ENCODE measurements around the gene GABRR1.

GABRR1 gene

DNA sequence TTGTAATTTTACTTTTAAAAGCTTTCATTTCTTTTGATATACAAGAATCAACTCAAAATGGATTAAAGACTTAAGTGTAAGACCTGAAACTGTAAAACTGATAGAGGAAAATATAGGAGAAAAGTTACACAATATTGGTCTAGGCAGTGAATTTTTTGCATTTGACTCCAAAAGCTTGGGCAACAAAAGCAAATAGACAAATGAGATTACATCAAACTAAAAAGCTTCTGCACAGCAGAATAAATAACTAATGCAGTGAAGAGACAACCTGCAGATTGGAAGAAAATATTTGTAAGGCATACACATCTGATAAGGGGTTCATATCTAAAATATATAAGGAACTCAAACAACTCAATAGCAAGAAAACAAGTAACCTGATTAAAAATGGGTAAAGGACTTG is 3.0 kb downstream of the GABRR1 start:
- DNase-seq: no peak

DNA sequence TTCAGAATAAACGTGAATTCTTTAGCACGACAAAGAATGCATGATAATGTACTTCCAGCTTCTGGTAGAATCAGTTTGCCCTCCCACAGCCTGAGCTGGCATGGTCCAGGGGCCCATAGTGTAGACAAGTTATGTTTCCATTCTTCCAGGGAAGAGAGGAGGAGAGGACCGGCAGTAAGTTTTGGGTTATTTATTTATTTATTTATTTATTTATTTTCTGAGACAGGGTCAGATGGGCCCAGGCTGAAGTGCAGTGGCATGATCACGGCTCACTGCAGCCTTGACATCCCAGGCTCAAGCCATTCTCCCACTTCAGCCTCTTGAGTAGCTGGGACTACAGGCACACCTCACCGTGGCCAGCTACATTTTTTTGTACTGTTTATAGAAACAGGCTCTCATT is 4.7 kb downstream of the GABRR1 start:
- DNase-seq: no peak

DNA sequence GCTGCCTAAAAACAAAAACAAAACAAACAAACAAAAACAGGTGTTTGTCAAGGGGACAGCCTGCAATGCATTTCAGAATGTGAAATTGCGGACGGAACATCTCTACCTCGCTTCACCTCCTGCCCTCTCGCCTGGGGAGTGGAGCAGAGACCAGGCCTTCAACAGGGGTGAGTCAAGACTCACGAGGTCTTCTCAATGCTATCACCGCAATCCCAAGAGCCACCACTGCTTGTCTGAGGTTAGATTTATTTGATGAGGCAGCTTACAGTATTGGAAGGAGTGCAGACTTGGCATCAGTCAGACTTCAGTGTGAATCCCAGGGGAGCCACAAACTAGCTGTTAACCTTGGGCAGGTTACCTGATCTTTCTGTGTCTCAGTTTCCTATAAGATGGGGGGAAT is 7.7 kb downstream of the GABRR1 start:
- no peak for DNase-seq

DNA sequence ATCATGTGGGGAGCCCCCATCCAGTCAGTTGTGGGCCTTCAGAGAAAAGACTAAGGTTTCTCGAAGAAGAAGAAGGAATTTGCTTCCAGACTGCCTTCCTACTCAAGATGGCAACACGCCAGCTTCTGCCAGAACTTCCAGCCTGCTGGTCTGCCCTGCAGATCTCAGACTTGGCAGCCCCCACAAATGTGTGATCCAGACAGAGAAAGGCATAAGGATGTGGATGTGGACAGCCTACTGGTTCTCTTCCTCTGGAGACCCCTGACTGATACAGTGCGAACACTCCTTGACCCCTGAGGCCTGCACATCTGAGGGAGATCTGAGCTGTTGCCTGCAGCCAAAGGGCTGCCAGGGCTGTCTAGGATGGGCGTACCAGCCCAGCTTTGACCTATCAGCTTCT is 8.6 kb downstream of the GABRR1 start:
- no peak for DNase-seq

DNA sequence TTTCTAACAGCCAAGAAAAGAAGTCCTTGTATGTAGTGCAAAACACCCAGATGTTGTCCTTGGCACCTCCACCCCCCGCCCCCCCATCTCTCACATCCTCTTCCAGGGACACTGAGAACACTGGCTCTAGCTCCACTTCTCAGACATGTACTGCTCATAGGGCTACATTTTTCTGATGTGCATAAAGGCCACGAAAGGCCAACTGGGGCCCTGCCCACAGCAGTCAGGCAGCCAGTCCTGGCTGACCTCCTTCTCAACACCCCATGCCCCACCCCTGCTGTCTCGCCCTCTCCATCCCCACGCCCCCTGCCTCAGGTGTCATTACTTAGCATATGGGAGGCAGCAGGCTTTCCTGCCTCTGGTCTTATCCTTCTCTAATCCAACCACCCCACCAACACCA is 11.3 kb downstream of the GABRR1 start:
- DNase-seq: no peak

DNA sequence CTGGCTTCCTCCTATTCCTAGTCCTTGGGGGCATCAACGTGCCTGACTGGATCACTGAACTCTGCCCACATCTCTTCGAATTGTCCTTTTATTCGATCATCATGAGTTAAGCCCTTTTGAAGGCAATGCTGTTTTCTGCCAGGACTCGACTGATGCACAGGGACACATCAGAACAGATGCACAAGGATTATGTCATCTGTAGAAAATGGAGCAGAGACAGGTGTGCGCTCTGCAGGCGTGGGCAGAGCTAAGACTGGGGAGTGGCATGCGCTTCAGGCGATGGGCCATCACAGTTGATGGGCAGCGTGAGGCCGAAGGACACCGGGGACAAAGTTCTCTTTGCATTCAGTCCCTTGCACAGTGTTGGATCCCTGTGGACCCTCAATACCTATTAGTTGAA is 13.1 kb downstream of the GABRR1 start:
- DNase-seq: no peak

DNA sequence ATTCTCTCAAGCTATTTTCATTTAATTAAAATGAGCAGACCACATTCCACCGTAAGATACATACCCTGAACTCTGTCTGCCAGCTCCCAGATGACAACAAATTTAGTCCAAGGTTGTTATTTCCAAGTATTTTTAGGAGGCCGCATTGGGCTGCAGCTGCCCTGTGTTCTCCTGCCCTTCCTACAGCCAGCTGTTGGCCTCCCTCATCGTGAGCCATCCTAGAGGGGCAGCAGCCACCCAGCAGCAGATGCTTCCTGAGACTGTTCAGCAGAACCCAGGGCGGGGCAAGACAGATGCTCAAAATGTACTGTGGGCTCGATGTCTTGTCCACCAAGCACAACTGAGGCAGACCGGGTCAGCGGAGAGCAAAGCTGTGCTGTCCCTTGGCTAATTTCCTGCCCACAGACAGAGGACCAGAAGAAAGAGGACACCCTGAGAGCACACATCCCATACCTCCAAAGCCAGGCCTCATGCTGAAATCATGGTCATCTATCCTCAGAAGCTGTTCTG is 16.4 kb downstream of the GABRR1 start:
- no peak for DNase-seq

DNA sequence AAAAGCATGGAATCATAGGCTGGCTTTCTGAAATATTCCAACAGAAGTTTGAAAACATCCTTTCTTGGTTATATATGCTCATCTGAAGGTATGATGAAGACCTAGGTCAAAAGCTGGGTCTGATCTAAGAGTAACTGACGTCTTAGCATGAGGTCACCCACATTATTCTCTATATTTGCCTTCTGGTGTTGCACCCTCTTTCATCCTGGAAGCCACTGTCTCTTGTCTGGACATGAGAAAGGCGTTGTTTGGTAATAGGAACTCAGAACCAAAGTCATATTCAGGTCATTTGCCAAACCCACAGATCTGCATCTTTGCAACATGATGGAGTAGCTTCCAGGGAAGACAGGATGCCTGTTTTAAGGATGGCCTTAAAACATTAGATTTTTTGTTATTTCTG is 17.6 kb downstream of the GABRR1 start:
- no peak for DNase-seq

DNA sequence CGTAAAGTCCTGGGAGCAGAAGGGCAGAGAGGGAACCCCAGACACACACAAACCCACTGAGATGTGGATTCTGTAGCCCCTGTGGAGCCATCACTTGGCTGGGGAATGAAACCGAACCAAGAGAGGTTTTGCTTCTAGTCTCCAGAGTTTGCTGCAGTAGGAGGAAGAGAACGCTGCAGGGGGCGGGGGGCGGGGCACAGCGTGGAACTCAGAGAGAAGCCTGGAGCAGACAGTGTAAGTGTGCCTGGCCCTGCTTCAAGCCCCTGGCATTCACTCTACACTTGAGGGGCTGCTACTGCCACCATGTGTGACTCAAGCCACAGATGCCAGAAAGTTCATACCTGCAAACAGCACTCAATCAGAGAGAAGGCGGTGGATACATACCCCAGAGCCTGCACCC is 18.9 kb downstream of the GABRR1 start:
- DNase-seq: no peak

DNA sequence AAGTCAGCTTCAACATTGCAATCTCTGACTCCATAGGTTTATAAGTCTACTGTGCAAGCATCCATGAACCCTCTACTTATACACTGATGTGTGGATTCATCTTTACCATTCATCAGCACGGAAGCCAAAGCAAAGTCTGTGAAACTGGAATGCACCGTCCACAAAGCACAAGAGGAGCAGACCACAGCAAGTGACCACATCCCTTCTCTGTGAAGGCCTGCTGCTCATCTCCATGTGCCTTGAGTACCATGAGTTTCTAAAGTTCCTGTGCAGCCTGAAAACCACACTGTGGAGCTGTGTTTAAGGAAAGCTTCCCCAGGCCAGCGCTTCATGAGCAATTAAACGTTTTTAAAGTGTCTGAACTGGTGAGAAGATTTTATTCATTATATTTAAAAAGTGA is 20.0 kb downstream of the GABRR1 start:
- no peak for DNase-seq

DNA sequence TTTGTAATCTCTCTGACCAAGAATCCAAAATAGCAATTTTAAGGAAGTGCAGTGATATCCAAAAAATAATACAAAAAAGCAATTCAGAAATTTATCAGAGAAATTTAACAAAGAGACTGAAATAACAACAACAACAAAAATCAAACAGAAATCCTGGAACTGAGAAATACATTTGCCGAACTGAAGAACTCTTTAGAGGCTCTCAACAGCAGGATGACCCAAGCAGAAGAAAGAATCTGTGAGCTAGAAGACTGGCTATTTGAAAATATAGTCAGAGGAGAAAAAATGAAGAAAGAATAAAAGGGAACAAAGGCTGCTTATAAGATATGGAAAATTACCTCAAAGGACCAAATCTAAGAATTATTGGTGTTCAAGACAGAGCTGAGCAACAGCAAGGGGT is 22.6 kb downstream of the GABRR1 start:
- DNase-seq: no peak

DNA sequence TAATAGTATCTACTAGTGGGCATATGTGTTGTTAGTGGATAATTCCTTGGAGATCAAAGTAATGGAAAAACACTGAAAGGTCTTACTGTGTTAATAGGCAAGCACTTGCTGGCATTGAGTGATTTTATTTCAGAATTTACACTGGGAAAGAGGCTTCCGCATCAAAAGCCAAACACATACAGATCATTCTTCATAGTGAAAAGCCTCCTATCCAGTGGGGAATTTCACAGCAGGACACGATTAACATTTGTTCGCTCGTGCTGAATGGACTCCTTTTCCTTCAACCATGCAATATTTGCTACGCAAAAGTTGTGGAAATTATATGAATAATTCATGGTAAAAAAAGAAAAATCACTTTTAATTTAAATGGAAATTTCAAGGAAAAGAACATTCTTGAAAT is 26.4 kb downstream of the GABRR1 start:
- no peak for DNase-seq

DNA sequence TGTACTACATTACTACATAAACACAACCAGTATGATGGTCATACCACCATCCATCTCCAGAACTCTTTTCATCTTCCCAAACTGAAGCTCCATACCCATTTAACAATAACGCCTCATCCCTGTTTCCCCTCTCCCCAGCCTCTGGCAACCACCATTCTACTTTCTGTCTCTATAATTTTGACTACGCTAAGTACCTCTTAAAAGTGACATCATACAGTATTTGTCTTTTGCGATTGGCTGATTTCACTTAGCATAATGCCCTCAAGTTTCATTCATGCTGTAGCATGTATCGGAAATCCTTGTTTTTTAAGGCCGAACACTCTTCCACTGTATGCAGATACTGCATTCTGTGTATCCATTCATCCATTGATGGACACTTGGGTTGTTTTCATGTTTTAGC is 29.7 kb downstream of the GABRR1 start:
- DNase-seq: no peak

DNA sequence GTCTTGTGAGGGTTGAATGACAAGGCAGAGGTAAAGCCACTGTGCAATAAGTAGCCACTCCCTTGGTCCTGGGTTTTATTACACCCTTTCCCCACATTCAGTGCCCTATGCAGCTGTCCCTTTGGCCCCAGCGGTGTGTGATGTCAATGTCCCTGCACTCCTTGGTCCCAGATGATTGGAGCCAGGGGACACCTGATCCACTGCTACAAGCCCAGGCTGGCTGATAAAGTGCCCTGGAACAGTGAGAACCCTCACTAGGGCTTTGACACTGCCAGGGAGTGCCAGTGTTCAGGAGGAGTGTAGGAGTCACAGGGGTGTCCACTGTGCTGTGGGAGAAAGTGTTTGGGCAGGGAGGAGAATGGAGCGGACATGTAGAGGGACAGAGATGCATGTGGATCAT is 30.4 kb downstream of the GABRR1 start:
- no peak for DNase-seq

DNA sequence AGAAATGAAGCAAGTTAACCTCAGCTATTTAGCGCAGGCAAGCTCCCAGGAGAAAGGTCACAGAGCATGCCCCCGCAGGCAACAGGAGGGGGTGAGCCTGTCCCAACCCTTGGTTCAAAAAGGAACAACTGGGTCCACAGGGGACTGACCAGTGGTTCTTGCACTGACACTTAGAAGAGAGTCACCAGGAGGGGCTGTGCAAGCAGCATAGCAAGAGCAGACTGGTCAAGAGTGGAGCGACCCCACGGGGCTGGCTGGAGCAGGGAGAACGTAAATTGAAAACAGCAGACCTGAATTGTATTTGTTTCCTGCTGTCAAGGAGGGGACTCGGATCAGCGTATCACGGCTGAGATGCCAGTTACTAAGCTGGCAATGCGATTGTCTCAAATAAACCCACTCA is 32.8 kb downstream of the GABRR1 start:
- DNase-seq: no peak

DNA sequence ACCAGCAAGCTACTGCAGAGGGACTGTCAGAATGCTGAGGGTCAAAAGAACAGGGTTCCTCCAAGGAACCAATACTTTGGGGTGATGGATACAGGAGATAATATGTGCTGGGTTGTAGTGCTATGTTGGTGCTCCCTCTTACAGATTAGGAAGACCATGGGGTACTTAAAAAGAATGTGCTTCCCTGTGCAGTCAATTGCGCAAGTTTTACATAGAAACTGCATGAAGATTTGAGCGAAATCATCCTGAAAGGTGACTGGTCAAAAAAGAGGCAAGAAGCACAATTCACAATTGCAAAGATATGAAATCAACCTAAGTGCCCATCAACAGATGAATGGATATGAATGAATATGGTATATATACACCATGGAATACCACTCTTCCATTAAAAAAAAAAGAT is 33.9 kb downstream of the GABRR1 start:
- DNase-seq: no peak

DNA sequence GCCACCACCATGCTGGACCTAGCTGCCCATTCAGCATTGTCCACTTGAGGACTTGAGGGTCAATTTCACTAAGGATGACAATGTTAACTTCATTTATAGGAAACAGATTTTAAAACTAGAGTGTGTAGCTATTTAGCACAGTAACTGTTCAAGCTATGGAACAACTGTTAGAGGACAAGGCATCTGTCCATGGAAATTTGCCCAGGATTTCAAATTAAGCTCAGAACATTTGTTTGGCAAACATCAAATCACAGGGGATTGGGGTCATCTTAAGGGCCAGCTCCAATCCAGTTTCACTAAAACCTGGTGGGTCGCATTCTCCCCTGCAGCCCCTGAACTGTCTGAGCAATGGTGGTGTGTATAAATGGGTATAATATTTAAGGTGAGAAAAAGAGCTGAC is 36.2 kb downstream of the GABRR1 start:
- DNase-seq: no peak

DNA sequence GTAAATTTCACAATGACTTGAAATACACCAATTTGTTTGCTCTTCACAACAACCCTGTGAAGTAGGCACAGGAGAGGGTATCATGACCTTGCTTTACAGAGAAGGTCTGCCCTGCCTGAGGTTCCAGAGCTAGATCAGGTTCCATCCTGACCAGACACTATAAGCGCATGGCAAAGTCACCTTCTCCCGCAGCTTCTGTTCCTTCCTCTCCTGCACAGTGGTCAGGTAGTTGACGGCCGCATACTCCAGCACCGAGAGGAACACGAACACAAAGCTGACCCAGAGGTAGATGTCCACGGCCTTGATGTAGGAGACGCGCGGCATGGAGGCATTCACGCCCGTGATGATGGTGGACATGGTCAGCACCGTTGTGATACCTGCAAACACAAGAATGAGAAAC is 37.0 kb downstream of the GABRR1 start:
- no peak for DNase-seq

DNA sequence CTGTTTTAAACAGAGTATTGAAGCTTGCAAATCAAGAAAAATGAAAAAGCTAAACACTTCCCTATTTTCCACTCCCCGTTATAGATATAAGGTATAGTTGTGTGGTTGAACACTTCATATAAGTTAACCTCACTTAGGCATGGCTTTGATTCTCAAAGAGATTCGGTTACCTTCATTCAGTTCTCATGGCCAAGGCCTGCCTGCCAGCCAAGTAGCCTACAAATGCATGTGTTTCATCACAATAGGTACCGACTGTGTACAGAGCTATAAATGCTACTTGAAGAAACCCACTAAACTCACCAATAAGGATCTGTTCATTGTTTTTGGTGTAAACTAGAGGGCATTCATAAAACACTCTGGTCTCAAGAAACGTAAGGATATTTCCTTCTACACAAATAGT is 43.5 kb downstream of the GABRR1 start:
- DNase-seq: no peak

DNA sequence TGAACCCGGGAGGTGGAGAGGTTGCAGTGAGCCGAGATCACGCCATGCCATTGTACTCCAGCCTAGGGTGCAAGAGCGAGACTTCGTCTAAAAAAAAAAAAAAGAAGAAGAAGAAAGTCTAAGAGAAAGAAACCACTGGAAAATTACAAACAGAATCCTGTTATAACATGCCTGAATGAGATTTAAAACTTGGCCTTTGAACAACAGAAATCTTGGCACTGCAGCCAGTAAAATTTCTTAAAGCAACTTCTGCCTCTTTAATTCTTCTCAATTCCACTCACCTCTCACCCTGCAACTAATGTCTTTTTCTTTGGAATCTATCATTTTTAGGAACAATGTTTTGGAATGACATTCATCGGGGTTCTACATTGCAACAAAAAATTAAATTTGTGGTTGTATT is 45.0 kb downstream of the GABRR1 start:
- no peak for DNase-seq

DNA sequence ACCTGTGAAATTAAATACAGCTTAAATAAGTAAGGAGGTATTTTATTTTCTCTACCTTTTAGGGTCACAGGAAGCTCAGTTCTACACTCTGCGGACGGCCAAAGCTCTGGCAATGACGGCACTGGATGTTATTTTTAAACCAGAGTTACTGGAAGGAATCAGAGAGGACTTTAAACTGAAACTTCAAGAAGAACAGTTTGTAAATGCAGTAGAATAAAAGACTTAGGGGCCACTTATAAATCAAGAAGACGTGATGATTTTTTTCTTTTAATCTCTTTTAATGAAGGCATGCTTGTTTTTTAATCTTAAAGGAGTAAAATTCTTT is 55.1 kb downstream of the GABRR1 start:
- DNase-seq: no peak

DNA sequence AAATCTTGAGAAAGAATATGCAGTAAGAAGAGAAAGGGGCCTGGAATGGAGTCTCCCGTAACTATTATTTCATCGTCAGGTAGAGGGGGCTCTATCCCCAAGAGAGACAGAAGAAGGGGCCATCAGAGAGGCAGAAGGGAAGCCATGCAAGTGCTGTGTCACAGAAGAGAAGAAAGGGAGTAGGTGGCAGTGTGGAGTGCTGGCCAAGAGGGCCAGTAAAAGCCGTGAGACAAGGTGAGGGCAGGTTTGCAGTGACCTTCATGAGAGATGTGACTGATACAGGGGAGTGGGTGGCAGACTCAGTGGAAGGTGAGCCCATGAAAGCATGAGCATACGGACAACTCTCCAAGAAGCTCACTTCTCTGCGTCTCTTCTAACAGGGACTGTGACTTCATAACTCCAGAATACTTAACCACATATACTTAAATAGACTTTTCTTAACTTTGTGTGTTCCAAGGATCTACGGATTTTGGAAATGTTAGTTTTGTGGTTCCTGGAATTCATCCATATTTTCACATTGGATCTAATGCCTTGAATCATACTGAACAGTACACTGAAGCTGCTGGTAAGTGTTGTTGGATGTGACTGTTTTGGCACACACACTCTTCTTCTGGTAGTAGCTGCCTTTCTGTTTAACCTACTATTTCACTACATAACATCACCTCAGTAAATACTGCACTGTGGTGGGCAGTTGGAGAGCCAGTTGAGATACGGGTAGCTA is 55.7 kb downstream of the GABRR1 start:
- no peak for DNase-seq

DNA sequence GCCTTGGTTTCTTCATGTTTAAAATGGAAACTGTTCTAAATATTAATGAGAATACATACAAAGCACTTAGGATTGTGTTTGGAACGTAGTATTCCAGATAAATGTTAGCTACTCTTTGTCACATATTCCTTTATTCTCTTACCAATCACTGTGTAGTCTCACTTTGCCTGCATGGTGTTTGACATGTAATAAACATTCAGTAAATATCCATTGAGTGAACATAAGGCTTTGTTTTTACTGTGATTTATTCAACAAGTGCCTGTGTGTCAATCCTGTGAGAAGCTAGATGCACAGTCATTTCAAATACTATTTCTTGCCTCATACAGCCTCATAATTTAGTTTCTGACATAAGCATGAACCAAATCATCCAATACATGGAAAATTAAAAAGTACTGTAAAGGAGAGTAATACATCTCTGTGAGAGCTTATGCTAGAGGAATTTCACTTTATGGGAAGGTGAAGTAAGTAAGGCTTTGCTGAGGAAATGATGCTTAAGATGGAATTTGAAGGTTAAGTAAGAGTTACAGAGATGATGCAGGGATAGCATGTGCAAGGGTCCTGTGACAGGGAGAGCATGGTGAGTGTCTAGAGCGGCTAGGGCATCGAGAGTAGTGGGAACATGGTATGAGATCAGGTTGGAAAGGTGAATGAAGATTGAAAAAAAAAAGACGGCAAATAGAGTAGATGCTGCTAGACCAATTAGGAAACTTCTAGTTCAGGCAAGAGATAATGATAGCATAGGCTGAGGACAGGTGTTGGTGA is 56.6 kb downstream of the GABRR1 start:
- DNase-seq: no peak

DNA sequence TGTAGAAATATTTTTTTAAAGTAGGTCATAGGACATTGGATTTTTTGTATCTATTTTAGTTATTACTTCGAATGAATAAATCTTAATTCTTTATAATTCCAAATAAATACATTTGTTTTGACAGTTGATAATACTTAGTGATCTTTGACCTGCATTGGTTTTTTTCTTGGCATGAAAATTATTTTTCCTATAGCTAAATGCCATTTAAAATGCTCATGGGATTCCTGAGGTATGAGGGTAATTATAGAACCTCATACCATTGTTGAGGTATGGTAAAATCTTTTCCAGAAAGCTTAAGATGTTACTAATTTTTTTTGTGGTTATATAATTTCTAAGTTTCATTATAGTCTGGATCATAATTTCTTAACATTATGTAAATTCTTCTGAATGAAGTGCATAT is 63.0 kb downstream of the GABRR1 start:
- no peak for DNase-seq

Measured in NCI-H146 (cell line).